ENCODE data around the gene KDM5A.
"Not testable (repeated sequence)": the region's sequence is repeated elsewhere in the genome, so short reads cannot be mapped to it uniquely, and the experiment has no call there.

Gene KDM5A

DNA sequence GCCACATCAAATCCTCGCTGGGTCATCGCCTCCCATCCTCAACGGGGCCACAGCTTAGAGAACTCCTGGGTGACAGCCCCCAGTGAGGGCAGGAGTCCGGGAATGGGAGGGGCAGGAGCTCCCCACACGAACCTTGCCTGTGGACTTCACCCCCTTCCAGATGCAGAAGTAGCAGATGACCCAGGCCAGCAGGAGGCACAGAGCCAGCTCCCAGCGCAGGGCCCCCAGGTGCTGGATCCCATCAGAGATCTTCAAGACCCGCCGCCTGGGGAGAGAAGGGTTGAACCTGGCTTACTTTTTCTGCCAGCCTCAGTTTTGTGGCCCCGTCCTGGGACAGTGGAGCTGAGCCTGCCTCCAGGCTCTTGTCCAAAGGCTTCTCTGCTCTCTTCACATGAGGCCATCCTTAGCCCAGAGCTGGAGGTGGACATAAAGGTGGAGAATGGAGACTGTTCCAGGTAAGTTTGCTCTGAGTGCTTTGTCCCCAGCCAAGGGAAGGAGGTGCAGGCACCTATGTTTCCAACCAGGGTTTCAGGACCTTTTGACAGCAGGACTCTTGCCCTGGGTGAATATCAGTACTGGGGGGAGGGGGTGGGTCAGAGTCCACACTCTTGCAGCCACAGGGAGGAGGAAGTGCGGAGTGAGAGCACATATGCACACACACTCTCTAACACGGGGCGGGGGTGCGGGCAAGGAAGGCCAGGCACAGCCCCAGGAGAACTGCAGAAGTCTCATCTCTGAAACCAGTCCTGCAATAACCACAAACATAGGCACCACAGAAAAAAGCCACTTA is 151.9 kb downstream of the KDM5A start:
- no peak for DNase-seq

DNA sequence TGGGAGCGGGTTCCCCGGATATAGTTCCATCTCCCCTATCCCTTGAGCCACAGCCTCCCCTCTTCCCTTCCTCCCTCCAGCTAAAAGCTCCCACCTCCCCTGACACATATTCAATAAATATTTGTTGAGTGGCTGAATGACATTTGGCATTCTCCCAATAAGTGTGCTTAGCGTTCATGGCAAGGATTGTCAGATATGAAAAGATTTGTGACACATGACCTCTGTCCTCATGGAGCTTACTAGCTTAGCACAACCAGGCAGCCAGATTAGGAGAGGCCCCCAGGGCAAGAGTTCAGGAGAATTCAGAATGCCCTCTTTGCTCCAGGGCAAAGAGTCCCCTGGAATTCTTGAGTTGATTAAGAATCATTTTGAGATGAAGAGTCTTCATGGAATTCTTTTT is 152.7 kb downstream of the KDM5A start:
- DNase-seq, result no peak

DNA sequence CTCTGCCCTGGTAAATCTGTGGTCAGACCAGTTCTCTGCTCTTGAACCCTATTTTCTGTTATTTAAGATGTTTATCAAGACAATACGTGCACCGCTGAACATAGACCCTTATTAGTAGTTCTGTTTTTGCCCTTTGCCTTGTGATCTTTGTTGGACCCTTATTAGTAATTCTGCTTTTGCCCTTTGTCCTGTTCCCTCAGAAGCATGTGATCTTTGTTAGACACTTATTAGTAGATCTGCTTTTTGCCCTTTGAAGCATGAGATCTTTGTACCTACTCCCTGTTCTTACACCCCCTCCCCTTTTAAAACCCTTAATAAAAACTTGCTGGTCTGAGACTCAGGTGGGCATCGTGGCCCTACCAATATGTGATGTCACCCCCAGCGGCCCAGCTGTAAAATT is 153.2 kb downstream of the KDM5A start:
- not testable (repeated sequence) for DNase-seq

DNA sequence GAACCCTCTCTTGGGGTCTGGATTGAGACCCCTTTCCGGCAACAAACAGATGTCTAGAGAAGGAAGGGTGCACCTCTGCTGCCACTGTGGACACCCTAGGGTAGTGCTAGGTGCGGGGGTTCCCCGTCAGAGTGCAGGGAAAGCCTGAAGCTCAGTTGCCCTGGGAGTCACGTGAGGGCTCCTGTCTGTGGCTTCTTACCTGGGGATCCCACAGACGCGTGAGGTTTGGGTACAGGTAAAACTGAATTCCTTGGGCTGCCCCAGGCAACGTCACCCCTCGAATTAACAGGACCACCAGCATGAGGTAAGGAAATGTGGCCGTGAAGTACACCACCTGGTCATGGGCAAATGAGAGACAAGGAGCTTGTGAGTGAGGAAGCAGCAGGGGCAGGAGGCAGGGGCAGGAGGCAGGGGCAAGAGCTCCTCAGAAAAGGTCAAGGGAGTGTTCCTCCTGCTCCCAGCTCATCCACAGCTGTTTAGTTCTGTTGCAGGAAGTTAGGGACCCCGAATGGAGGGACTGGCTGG is 154.2 kb downstream of the KDM5A start:
- no peak for DNase-seq

DNA sequence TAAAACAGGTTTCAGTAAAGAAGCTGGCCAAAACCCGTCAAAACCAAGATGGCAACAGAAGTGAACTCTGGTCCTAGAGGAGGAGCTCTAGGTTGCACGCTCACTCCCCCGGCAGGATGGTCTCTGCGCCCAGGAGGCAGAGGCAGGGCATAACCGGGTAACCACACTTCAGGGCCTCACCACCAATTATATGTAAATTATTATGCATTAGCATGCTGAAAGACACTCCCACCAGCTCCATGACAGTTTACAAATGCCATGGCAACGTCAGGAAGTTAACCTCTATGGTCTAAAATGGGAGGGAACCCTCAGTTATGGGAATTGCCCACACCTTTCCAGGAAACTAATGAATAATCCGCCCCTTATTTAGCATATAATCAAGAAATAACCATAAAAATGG is 155.1 kb downstream of the KDM5A start:
- DNase-seq, result no peak

DNA sequence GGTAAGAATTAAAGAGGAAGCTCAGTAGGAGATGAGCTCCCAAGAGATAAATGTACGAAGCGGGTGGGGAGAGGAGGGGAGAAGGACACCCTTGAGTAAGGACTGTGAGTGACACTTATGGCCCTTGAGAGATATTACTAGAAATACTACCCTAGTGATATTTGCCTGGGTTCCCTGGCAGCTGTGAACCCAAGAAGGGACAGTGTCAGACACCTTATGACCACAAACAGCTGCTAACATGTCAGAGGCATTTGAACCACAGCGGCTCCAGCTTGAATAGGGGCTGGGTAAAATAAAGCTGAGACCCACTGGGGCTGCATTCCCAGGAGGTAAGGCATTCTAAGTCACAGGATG is 155.5 kb downstream of the KDM5A start:
- no peak for DNase-seq

DNA sequence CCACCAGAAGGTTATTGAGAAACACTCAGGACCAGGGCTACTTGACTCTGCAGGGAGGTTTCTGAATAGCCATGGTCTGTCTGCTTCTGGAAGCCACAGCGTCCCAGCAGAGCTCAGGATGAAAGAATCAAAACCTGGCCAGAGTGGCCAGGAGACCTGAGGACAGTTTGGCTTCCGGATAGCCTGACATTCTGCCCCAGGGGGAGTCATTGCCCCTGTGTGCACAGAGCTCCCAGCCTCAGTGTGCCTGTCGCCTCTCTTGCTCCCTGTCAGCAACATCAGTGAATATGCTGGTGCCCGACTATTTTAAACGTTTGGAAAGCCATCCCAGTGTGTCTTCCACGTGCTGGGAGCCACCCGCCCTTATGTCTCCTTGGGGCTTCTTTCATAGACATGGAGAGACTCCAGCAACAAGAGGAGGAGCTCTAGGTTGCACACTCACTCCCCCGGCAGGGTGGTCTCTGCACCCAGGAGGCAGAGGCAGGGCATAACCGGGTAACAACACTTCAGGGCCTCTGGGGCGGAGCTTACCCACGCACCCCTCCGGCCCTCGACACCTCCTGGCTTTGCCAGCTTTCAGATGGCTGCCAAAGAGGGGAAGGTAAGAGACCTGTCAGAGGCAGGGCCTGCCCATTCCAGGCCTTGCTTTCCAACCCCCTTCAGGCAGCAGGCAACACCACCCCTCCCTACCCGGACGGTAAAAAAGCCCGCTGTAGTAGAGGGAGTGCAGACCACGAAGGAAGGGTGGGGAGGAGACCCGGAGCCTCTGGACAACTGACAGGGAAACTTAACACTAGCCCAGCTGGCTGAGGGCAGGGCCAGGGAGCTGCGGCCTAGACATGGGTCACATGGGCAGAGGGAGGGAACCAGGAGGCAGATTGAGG is 156.1 kb downstream of the KDM5A start:
- DNase-seq, result no peak

DNA sequence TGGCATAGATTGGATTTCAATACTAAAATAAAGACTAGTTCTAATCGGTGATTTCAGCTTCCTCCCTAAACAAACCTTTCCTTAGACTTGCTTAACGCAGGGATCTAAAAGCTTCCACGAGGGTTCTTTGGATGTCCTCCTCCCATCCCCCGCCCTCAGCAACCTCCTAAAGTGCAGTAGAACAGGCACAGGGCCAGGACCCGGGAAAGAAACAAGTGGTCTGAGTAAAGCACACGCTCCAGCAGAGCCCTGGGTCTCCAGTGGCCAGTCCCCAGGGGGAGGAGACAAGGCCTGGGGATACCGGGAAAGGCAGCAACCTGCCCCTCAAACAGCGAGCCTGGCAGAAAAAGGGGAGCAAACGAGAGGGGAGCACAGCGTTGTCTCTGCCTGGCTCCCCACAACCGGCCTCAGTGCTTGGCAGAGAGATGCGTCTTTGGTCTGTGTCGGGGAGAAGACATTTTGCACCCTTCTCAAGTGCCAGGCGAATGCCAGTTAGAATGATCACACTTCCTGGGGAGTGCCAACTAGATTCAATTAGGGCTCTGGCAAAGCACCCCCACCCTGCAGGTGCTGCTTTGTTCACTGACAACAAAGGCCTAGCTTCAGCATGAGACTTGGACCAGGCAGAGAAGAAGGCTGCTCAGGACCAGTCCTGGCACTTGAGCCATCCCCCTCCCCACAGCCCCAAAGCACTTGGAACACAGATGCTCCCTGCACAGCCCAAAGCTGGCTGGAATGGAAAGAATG is 158.0 kb downstream of the KDM5A start:
- no peak for DNase-seq
